NCI-H82 treated with DMSO at 0.1 percent for 48 hours (cell line): ENCODE measurements around the gene KRTAP10-9.
"Not testable (repeated sequence)": the region's sequence is repeated elsewhere in the genome, so short reads cannot be mapped to it uniquely, and the experiment has no call there.

Source experiments
- DNase-seq: peaks from one replicate; lab custom pipeline; 2025; ENCODE audit not compliant: unreplicated experiment; lab: John Stamatoyannopoulos, UW

KRTAP10-9 gene

GRCh38 chr21:44638506-44639330, 11.8 kb downstream of the KRTAP10-9 start:
- not testable (repeated sequence) for DNase-seq

DNA sequence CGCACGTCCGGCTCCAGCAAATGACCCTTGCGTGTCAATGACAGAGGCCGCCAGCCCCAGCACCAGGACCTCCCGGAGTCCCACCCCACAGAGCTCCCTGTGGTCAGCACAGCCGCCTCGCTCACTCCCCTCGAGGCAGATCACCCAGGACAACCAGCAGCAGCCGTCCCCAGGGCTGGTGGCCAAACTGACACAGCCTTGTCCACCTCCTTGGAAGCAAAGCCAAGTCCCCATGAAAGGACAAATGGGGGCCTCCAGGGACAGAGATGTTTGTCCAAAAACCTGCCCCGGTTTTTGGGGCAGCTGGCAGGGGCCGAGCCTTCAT, 12.4 kb downstream of the KRTAP10-9 start:
- no peak for DNase-seq

DNA sequence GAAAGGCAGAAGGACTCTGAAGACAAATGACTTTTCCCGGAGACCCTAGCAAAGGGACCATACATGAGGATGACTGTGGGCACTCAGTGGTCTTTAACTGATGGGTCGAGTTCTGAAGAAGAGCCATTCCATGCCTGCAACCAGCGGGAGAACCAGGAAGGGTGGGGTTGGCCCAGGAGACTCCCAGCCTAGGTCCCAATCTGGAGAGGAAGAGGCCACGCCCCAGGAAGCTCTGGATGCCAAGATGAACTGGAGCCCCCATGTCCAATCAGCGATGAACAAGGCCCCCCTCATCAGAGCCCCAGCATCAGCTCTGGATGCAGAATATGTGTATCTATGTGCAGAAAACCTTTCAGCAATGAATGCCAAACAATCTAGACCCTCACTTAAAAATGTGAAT, 13.9 kb downstream of the KRTAP10-9 start:
- no peak for DNase-seq

DNA sequence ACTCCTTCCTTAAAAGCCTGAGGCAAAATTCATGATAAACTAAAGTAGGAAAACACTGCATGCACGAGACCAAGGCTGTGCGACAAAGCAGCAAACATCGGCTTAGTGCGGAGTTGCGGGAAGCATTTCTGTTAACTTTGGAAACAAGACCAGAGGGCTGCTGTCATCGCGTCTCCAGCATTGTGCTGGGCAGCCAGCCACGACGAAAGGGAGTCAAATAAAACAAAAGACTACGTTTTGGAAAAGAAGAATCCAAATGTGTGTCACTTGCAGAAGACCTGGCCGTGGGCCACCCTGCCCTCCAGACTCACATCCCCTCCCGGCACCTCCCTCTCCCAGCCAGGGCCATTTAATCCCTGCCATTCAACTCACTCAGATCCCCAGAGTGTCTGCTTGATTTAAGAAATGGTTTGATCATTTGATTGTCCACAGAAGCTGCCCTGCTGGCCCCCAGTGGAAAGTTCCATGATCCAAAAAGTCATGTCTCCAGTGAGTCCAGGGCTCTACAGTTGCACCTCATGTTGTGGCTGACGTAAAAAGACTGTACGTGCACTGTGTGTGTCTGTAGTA, 16.9 kb downstream of the KRTAP10-9 start:
- DNase-seq = no peak

DNA sequence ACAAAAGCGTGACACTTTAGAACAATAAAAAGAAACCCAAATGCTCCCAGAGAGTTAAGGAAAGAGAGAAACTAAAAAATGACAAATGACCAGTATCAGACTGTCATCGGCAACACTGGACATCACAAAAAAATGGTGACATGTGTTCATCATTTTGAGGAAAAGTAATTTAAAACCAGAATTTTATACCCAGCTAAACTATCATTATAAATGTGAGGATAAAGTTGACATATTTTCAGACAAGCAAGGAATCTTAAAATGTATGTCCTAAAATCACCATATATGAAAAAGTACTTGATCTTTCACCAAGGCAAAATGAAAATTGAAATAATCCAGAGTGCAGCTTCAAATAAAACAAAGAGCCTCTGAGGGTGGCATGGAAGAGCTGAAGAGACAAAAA, 18.0 kb downstream of the KRTAP10-9 start:
- no peak for DNase-seq

GRCh38 chr21:44646366-44647221, 19.7 kb downstream of the KRTAP10-9 start, which contains the start of gene KRTAP10-11:
Gene KRTAP10-11 (plus strand): TSS chr21:44646414. CDS start chr21:44646459, 45 bp downstream.
- not testable (repeated sequence) for DNase-seq

DNA sequence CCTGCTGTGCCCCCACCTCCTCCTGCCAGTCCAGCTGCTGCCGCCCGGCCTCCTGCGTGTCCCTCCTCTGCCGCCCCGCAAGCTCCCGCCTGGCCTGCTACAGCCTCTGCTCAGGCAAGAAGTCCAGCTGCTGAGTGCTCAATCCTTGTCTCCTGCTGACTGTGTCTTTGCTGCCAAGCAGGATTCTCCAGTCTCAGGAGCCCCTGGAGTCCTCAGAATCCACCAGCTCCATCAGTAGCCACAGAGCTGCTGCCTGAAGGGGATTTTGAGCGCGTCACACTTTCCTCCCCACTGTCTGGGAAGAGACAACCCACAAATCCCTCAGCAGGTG, 20.3 kb downstream of the KRTAP10-9 start:
- DNase-seq = no peak

- no peak for DNase-seq
These were observed 21.8 kb downstream of the KRTAP10-9 start for GRCh38 chr21:44648557-44649311.

DNA sequence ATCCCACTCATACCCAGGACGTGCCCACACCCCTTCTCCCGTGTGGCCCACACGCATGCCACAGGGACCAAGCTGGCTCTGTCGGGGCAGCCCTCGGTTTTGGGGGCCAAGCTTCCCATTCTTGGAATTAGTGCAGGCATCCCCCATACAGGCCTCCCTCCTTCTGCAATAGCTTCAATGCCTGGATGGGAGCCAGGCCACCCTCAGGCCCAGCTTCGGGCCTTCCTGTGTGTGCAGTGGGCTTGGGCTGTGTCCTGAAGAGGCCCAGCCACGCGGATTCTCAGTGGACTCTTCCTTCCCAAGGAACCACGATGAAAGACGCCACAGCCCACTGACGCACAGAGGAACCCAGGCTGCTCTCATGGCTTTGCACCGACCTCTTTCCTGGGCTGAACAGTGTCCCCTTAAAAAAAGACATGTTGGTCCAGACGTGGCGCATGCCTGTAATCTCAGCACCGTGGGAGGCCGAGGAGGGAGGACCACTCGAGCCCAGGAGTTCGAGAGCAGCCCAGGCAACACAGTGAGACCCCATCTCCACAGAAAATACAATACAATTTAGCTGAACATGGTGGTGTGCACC, 22.7 kb downstream of the KRTAP10-9 start:
- DNase-seq = no peak

- DNase-seq = no peak
These were observed 23.5 kb downstream of the KRTAP10-9 start for GRCh38 chr21:44650265-44650972.

- DNase-seq = no peak
These were observed 24.2 kb downstream of the KRTAP10-9 start for GRCh38 chr21:44650973-44651675.

DNA sequence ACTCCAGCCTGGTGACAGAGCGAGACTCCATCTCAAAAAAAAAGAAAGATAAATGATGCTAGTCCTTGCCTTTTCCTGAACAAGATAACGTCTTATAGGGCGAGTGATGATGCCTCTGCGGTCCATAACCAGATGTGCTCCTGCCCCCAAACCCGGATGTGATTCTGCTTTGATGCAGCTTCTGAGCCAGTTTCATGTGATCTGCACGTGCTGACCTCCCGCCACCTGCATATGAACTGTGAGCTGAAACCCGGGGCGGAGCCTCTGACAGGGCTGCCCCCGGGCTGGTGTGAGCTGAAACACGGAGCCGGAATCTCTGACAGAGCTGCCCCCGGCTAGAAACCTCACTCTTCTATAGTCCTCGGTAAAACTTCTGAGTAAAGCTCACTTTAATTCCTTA, 26.2 kb downstream of the KRTAP10-9 start:
- DNase-seq = no peak

GRCh38 chr21:44653656-44654575, 27.0 kb downstream of the KRTAP10-9 start:
- no peak for DNase-seq

GRCh38 chr21:44654576-44655175, 27.8 kb downstream of the KRTAP10-9 start, which contains the start of gene KRTAP12-4:
Gene KRTAP12-4 (minus strand): TSS chr21:44654659. CDS start chr21:44654614, 45 bp downstream.
- DNase-seq = no peak

DNA sequence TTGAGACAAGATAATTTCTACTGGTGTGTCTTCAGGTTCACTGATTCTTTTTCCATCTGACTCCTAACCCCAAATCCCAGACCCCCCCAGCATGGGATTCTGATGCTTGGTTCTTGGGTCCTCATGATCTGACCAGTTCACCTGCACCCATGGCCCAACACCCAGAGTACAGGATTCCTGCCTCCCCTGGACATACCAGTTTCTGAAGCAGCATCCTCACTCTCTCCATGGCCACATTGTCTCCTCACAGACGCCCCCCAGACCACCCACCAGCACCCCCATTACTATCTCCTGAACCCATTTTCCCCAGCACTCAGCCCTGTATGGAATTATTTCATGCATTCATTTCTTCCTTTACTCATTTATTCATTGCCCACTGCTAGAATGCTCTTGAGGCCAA, 30.0 kb downstream of the KRTAP10-9 start:
- no peak for DNase-seq

DNA sequence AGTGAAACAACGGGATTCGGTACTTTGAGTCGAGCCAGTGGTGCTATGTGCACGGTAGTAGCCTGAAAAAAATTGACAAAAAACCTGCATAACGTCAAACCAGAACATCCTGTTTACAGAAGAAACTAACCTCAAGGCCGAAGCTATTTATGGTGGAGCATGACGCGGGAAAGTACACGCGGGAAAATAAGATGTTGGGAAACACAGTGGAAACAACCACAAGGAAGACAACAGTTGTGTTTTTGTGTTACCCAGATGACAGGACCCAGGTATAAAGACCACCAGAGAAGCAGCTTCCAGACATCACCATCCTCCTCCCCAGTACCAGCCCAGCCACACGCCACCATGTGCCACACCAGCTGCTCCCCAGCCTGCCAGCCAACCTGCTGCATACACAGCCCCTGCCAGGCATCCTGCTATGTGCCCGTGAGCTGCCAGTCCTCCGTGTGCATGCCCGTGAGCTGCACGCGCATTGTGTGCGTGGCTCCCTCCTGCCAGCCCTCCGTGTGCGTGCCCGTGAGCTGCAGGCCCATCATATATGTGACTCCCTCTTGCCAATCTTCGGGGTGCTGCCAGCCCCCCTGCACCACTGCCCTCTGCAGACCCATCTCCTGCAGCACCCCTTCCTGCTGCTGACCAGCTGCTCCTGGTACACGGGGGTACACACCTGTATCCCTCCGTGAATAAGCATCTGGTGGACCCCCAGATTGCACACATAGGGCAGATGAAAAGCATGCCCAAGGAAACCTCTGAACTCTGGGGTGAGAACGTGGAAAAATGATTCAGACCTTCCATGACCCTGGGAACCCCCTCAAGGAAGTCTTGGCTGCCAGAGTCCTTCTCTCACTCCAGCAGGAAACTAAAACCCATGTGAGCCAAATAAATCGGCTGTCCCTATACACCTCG, 31.0 kb downstream of the KRTAP10-9 start, which contains the start of gene KRTAP12-3:
TSS of gene KRTAP12-3 (plus strand) at position 298 of the 906 bp plus-strand sequence. CDS start at position 346, 48 bp downstream.
- no peak for DNase-seq

DNA sequence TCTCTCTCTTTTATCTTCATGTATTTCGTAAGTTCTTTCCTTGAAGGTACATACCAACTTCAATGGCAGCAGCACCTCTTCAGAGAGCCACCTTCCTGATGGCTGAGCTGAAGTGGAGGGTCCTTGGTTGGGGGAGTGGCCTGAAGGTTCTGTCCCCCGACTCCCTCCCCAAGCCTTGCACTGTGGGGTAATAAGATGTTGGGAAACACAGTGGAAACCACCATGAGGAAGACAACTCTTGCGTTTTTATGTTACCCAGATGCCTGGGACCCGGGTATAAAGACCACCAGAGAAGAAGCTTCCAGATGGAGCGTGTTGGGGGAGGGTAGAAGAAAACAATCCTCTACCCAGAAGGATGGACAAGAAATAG, 31.6 kb downstream of the KRTAP10-9 start:
- DNase-seq = no peak
